Measurements from ENCODE around the gene APCDD1L.
"Not testable (repeated sequence)": the region's sequence is repeated elsewhere in the genome, so short reads cannot be mapped to it uniquely, and the experiment has no call there.

APCDD1L gene

DNA sequence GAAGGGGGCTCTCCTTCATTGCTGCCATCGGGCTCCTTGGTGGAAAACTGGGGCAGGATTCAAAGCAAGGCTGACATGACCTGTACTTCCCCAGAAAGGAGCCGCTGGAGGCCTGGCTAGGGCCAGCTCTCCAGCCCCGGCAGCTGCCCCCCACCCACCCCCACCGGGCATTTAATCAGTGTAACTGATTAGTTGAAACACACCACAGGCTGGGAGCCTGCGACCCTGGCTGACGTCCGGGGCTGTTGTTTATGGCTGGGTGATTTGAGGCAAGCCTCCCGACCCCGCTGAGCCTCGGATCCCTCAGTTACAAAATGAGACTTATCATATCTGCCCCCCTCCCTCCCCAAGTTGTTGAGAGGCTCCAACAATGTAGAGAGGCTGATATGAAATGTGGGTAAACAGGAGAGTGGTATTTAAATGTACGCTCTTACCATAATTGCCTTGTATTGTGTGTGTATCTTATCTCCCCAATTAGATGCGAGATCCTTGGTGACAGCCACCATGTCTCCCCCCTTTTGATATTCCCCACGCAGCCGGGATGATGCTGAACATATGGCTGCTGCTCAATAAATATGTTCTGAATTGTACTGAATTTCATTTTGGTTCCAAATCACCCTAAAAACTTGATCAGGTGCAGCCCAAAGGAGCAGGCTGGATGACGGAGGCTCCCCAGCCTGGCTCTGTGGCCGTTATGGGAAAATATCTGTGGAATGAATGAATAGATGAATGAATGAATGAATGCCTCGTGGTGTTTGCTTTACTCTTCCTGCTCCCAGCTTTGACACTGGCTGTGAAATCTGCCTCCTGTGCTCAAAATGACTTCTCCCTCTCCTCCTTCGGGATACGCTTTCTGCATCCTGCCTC is 31.8 kb upstream of the APCDD1L start:
- Histone ChIP-seq H3K36me3 (ENCODE audit: insufficient read depth, low read length) (no peaks in the 10 kb centered on the region), H3K4me3 (no peak overlapping the region), H3K9me3 (ENCODE audit: low read depth, low read length) (no peaks in the 10 kb centered on the region), H3K9ac (ENCODE audit: insufficient read length) (no peak overlapping the region), H3K27ac (no peak overlapping the region)
- DNase-seq (ENCODE audit: low read depth, low spot score): no peak
- TF ChIP-seq FOXP2 (optimal IDR thresholded peaks at IDR 0.05; ENCODE audit: control extremely low read depth, extremely low read length, insufficient read depth) (no peak), EZH2 (IDR thresholded peaks at IDR 0.05) (no peak), POLR2AphosphoS5 (IDR thresholded peaks at IDR 0.05; ENCODE audit: borderline replicate concordance, low read depth, low read length) (no peak)

DNA sequence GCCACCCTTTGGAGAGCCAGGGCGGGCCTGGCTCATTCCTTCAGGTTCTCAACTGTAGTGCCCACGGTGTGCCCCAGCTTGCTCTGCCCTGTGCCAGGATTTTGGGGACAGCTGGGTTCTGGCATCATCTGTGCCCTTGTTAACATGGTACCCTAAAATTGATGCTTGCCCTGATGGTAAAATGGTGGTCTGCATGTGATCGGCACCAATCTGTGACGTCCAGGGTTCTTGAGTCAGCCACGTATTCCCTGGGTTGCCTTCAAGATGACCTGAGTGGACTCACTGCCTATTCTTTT is 31.2 kb upstream of the APCDD1L start:
- H3K36me3 ChIP-seq (ENCODE audit: insufficient read depth, low read length): no peaks in the 10 kb centered on the region
- no peaks in the 10 kb centered on the region for H3K9me3 ChIP-seq (ENCODE audit: low read depth, low read length)
- TF ChIP-seq POLR2AphosphoS5 (IDR thresholded peaks at IDR 0.05; ENCODE audit: borderline replicate concordance, low read depth, low read length) (no peak), FOXP2 (optimal IDR thresholded peaks at IDR 0.05; ENCODE audit: control extremely low read depth, extremely low read length, insufficient read depth) (no peak), EZH2 (IDR thresholded peaks at IDR 0.05) (no peak)
- no peak overlapping the region for H3K4me3 ChIP-seq
- no peak for DNase-seq (ENCODE audit: low read depth, low spot score)
- H3K27ac ChIP-seq: no peak overlapping the region
- no peak overlapping the region for H3K9ac ChIP-seq (ENCODE audit: insufficient read length)

DNA sequence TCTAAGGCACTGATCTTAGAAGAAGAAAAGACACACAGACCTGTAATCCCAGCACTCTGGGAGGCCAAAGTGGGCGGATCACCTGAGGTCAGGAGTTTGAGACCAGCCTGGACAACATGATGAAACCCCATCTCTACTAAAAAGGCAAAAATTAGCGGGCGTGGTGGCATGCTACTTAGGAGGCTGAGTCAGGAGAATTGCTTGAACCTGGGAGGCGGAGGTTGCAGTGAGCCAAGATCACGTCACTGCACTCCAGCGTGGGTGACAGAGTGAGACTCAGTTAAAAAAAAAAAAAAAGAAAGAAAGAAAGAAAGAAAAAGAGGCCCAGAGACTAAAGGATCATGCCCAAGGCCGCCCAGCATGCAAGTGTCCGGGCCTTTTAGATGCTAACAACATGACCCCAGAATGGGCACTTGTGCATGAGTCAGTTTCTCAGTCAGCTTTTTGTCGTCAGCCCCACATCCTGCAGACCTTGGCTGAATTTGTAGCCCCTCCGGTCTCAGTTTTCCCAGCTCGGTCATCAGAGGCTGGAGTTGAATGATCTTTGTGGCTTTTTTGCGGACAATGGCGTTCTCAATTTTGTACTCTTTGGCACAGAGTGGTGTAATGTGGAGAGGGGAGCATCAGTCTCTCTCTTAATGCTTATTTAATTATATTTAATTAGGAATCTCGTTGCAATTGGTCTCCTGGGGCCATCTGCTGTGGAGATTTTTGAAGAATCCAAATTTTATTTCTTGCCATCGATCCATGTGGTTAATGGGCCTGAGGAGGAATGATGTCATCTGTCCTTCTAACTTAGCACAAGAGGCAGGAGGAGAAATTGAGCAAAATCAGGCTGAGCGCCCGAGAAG is 30.6 kb upstream of the APCDD1L start:
- no peak overlapping the region for H3K4me3 ChIP-seq
- no peak overlapping the region for H3K9ac ChIP-seq (ENCODE audit: insufficient read length)
- H3K9me3 ChIP-seq (ENCODE audit: low read depth, low read length): no peaks in the 10 kb centered on the region
- no peak overlapping the region for H3K27ac ChIP-seq
- DNase-seq (ENCODE audit: low read depth, low spot score): no peak
- H3K36me3 ChIP-seq (ENCODE audit: insufficient read depth, low read length): no peaks in the 10 kb centered on the region
- TF ChIP-seq POLR2AphosphoS5 (IDR thresholded peaks at IDR 0.05; ENCODE audit: borderline replicate concordance, low read depth, low read length) (no peak), EZH2 (IDR thresholded peaks at IDR 0.05) (no peak), FOXP2 (optimal IDR thresholded peaks at IDR 0.05; ENCODE audit: control extremely low read depth, extremely low read length, insufficient read depth) (no peak)

DNA sequence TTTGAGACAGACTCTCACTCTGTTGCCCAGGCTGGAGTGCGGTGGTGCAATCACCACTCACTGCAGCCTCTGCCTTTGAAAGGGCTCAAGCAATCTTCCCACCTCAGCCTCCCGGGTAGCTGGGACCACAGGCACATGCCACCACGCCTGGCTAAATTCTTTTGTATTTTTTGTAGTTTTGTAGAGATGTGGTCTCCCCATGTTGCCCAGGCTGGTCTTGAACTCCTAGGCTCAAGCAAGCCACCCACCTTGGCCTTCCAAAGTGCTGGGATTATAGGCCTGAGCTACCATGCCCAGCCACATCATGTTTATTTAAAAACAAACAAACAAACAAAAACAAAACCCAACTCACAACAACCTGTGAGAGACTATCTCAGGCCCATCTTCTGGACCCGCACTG is 29.7 kb upstream of the APCDD1L start:
- Histone ChIP-seq H3K4me3 (no peak overlapping the region), H3K9ac (ENCODE audit: insufficient read length) (no peak overlapping the region), H3K27ac (no peak overlapping the region), H3K36me3 (ENCODE audit: insufficient read depth, low read length) (no peaks in the 10 kb centered on the region), H3K9me3 (ENCODE audit: low read depth, low read length) (no peaks in the 10 kb centered on the region)
- TF ChIP-seq EZH2 (IDR thresholded peaks at IDR 0.05) (no peak), FOXP2 (optimal IDR thresholded peaks at IDR 0.05; ENCODE audit: control extremely low read depth, extremely low read length, insufficient read depth) (no peak), POLR2AphosphoS5 (IDR thresholded peaks at IDR 0.05; ENCODE audit: borderline replicate concordance, low read depth, low read length) (no peak)
- no peak for DNase-seq (ENCODE audit: low read depth, low spot score)

DNA sequence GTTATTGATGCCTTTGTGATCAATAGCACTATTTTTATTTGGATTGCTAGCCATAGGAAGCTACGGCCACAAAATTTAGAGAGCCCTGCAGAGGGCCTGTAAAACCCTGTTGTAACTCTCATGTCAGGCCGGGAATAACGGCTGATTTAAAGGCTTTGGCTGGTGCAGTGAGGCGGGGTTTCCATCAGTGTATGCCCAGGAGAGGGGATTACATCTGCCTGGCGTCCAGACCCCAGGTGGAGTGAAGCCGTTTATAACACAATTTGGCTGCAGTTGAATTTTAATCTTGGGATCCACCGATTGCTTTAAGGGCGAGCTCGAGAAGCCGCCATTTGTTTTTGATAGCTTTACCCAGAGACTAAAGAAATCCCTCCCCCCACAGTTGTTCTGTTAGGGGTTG is 29.1 kb upstream of the APCDD1L start:
- Histone ChIP-seq H3K9ac (ENCODE audit: insufficient read length) (no peak overlapping the region), H3K36me3 (ENCODE audit: insufficient read depth, low read length) (no peaks in the 10 kb centered on the region), H3K9me3 (ENCODE audit: low read depth, low read length) (no peaks in the 10 kb centered on the region), H3K27ac (no peak overlapping the region), H3K4me3 (no peak overlapping the region)
- TF ChIP-seq EZH2 (IDR thresholded peaks at IDR 0.05) (no peak), FOXP2 (optimal IDR thresholded peaks at IDR 0.05; ENCODE audit: control extremely low read depth, extremely low read length, insufficient read depth) (no peak), POLR2AphosphoS5 (IDR thresholded peaks at IDR 0.05; ENCODE audit: borderline replicate concordance, low read depth, low read length) (no peak)
- no peak for DNase-seq (ENCODE audit: low read depth, low spot score)

DNA sequence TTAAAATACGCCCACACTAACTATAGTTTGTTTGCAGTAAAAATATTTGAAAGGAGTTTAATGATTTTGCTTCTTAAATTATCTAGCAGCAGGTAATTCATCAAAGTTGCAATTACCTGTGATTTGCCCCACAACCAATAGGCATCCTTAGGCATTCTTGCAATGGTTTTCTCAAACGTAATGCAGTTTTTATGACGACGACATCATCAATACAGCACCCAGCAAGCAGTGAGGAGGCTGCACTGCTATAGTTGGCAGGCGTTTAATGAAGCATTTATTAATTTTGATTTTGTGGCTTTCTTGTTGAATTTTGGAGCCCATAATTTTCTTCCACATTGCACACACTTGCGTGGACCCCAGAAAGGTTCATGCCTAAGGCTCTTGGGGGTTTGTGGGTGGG is 28.1 kb upstream of the APCDD1L start:
- DNase-seq (ENCODE audit: low read depth, low spot score): no peak
- Histone ChIP-seq H3K27ac (no peak overlapping the region), H3K9me3 (ENCODE audit: low read depth, low read length) (no peaks in the 10 kb centered on the region), H3K9ac (ENCODE audit: insufficient read length) (no peak overlapping the region), H3K4me3 (no peak overlapping the region), H3K36me3 (ENCODE audit: insufficient read depth, low read length) (no peaks in the 10 kb centered on the region)
- TF ChIP-seq FOXP2 (optimal IDR thresholded peaks at IDR 0.05; ENCODE audit: control extremely low read depth, extremely low read length, insufficient read depth) (no peak), POLR2AphosphoS5 (IDR thresholded peaks at IDR 0.05; ENCODE audit: borderline replicate concordance, low read depth, low read length) (no peak), EZH2 (IDR thresholded peaks at IDR 0.05) (no peak)

DNA sequence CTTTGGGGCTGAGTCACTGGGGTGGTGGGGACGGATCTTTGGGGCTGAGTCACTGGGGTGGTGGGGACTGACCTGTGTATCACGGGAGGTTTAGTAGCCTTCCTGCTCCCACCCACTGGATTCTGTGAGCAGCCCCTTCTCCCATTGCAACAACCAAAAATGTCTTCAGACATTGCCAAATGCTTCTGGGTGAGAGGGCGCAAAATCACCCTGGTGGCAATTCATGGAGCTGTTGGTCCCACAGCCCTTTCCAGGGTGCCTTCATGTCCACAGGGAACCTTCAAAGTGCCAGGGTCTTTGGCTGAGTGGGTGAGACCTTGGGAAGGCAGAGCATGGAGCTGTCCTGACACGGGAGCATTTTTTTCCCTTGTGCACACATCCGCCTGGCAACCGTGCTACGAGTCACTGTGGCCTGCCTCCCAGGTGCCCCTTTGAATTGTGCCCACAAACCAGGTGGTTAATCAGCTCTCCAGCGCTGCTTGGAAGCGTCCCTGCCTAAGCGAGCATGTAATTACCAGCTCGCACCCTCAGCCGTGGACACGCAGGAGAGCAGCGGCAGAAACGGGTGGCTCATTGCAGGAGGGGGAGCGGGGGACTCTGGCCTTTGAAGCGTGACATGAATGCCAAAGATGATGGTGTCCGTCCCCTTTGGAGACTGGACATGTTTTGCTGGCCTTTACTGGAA is 27.4 kb upstream of the APCDD1L start:
- Histone ChIP-seq H3K27ac (no peak overlapping the region), H3K4me3 (no peak overlapping the region), H3K9ac (ENCODE audit: insufficient read length) (no peak overlapping the region), H3K9me3 (ENCODE audit: low read depth, low read length) (no peaks in the 10 kb centered on the region), H3K36me3 (ENCODE audit: insufficient read depth, low read length) (no peaks in the 10 kb centered on the region)
- TF ChIP-seq EZH2 (IDR thresholded peaks at IDR 0.05): no peak
- TF ChIP-seq FOXP2 (optimal IDR thresholded peaks at IDR 0.05; ENCODE audit: control extremely low read depth, extremely low read length, insufficient read depth): no peak
- no peak for TF ChIP-seq POLR2AphosphoS5 (IDR thresholded peaks at IDR 0.05; ENCODE audit: borderline replicate concordance, low read depth, low read length)
- DNase-seq (ENCODE audit: low read depth, low spot score): no peak

DNA sequence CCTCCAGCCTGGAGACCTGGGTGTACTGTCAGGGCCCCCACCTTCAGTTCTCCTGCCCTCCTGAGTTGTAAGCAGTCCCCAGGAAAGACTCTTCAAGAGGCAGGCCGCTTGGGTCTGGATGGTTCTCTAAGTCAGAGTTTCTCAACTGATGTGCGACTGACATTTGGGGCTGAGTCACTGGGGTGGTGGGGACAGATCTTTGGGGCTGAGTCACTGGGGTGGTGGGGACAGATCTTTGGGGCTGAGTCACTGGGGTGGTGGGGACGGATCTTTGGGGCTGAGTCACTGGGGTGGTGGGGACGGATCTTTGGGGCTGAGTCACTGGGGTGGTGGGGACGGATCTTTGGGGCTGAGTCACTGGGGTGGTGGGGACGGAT is 26.8 kb upstream of the APCDD1L start:
- not testable (repeated sequence) for H3K9ac ChIP-seq (ENCODE audit: insufficient read length); DNase-seq (ENCODE audit: low read depth, low spot score); H3K9me3 ChIP-seq (ENCODE audit: low read depth, low read length); H3K4me3 ChIP-seq; H3K27ac ChIP-seq; H3K36me3 ChIP-seq (ENCODE audit: insufficient read depth, low read length)
